A549 (cell line): ENCODE results near the gene GAS6. TPM values are rescaled to one million over a fixed set of nuclear protein-coding genes. Genes with fewer than 3 reads are reported as not detected.

Source experiments
- ATAC-seq, 2 experiments: fragments of 200-7000 bp in 1 of 2; fragments of >200 bp in 1 of 2; cut with Nextera tagmentation in 1 of 2; cut with Tn5 transposase in 1 of 2; 3 replicates each; pipeline versions ENCODE4 v1.8.0 to v1.9.1; 2018 to 2020; ENCODE audit warnings: mild to moderate bottlenecking in 1 of 2, moderate library complexity in 1 of 2
- CTCF ChIA-PET: fragments of 300-600 bp; sonication (Branson Sonifier 250); formaldehyde crosslinking; extraction: SDS; loops from one replicate; lab custom pipeline; 2021; ENCODE audit warnings: antibody characterized with exemption, inconsistent platforms; lab: Yijun Ruan, JAX
- POLR2A ChIA-PET: fragments of 350-600 bp; formaldehyde crosslinking; extraction: SDS; loops from one replicate; lab custom pipeline; 2021; ENCODE audit warnings: antibody characterized with exemption, inconsistent platforms; lab: Yijun Ruan, JAX
- DNase-seq, 2 experiments: peaks; one replicate each; pipeline versions ENCODE4 v3.0.0 to v3.0.0-alpha.2; 2011 to 2016; ENCODE audit warnings: low read depth in 1 of 2, low spot score in 1 of 2
- FAIRE-seq: peaks from 2 replicates; lab custom pipeline; 2011; peaks lifted over from hg19 to GRCh38; lab: Jason Lieb, UNC
- H3K27ac ChIP-seq, 2 experiments: fragments of >200 bp; sonication (Bioruptor Twin); formaldehyde crosslinking; 3 replicates each; pipeline ENCODE4 v1.5.1; 2016 to 2017
- H3K4me1 ChIP-seq: fragments of >200 bp; sonication (Bioruptor Twin); formaldehyde crosslinking; 3 replicates; pipeline ENCODE4 v1.6.1; 2016
- H3K4me2 ChIP-seq: fragments of >200 bp; sonication (Bioruptor Twin); formaldehyde crosslinking; 3 replicates; pipeline ENCODE4 v1.6.1; 2016
- H3K4me3 ChIP-seq: fragments of >200 bp; sonication (Bioruptor Twin); formaldehyde crosslinking; 3 replicates; pipeline ENCODE4 v1.5.1; 2016
- H3K9me3 ChIP-seq: fragments of >200 bp; sonication (Bioruptor Twin); formaldehyde crosslinking; 3 replicates; pipeline ENCODE4 v1.6.1; 2016
- CHD4 ChIP-seq: fragments of 200-600 bp; sonication (generic); IDR thresholded peaks from 2 replicates; pipeline ENCODE4 v1.6.1; 2016; ENCODE audit warnings: antibody characterized with exemption, mild to moderate bottlenecking, borderline replicate concordance
- EHMT2 ChIP-seq: fragments of 200-600 bp; sonication (generic); IDR thresholded peaks from 2 replicates; pipeline ENCODE4 v1.6.1; 2016; ENCODE audit warnings: antibody characterized with exemption, low read depth, mild to moderate bottlenecking, moderate library complexity
- EP300 ChIP-seq, 2 experiments: fragments of >200 bp; sonication (Bioruptor Twin); formaldehyde crosslinking; IDR thresholded peaks; 2 replicates in 1 of 2; 3 replicates in 1 of 2; pipeline ENCODE4 v1.6.1; 2016 to 2017
- FOSB ChIP-seq: fragments of 250-450 bp; sonication (Bioruptor Pico); IDR thresholded peaks from 2 replicates; pipeline ENCODE4 v1.5.0; 2020; ENCODE audit warnings: mild to moderate bottlenecking, moderate library complexity
- FOSL2 ChIP-seq, 2 experiments: fragments of 450-650 bp in 1 of 2; fragments of >200 bp in 1 of 2; sonication (Bioruptor Twin) in 1 of 2; formaldehyde crosslinking; IDR thresholded peaks; 2 replicates each; pipeline versions ENCODE4 v1.5.0 to v1.6.1; 2016 to 2020; ENCODE audit warnings: mild to moderate bottlenecking in 1 of 2, moderate library complexity in 1 of 2
- FOXS1 ChIP-seq: fragments of 250-450 bp; sonication (Bioruptor Pico); IDR thresholded peaks from 2 replicates; pipeline ENCODE4 v1.5.0; 2020; ENCODE audit warnings: mild to moderate bottlenecking, moderate library complexity
- HDAC2 ChIP-seq: fragments of 200-600 bp; sonication (generic); IDR thresholded peaks from 2 replicates; pipeline ENCODE4 v1.6.1; 2016
- HEYL ChIP-seq: fragments of 250-450 bp; sonication (Bioruptor Pico); IDR thresholded peaks from 2 replicates; pipeline ENCODE4 v1.8.0; 2021; ENCODE audit warnings: mild to moderate bottlenecking, moderate library complexity
- HOXA7 ChIP-seq: fragments of 250-450 bp; sonication (Bioruptor Pico); IDR thresholded peaks from 2 replicates; pipeline ENCODE4 v1.5.0; 2020; ENCODE audit warnings: mild to moderate bottlenecking, moderate library complexity
- HOXB5 ChIP-seq: fragments of 250-450 bp; sonication (Bioruptor Pico); IDR thresholded peaks from 2 replicates; pipeline ENCODE4 v1.5.0; 2020; ENCODE audit warnings: mild to moderate bottlenecking, moderate library complexity
- JUNB ChIP-seq: fragments of >200 bp; sonication (Bioruptor Twin); formaldehyde crosslinking; IDR thresholded peaks from 2 replicates; pipeline ENCODE4 v1.6.1; 2016
- NFE2L2 ChIP-seq: fragments of 150-350 bp; conservative IDR thresholded peaks from 2 replicates; pipeline ENCODE4 v1.6.1; 2014; ENCODE audit warnings: low read length
- NPAS2 ChIP-seq: fragments of 250-450 bp; sonication (Bioruptor Pico); IDR thresholded peaks from 2 replicates; pipeline ENCODE4 v1.8.0; 2022; ENCODE audit warnings: mild to moderate bottlenecking, moderate library complexity, borderline replicate concordance
- PHF8 ChIP-seq: fragments of 200-600 bp; sonication (generic); IDR thresholded peaks from 2 replicates; pipeline ENCODE4 v1.6.1; 2016; ENCODE audit warnings: low read depth, mild to moderate bottlenecking, antibody characterized with exemption, moderate library complexity, borderline replicate concordance
- RARB ChIP-seq: fragments of 250-450 bp; sonication (Bioruptor Pico); IDR thresholded peaks from 2 replicates; pipeline ENCODE4 v1.8.0; 2021; ENCODE audit warnings: mild to moderate bottlenecking, moderate library complexity
- RFX5 ChIP-seq: fragments of 450-650 bp; IDR thresholded peaks from 2 replicates; pipeline ENCODE4 v1.7.1; 2014; ENCODE audit warnings: antibody characterized with exemption, mild to moderate bottlenecking, moderate library complexity
- RNF2 ChIP-seq: fragments of 200-600 bp; sonication (generic); IDR thresholded peaks from 2 replicates; pipeline ENCODE4 v1.6.1; 2016; ENCODE audit warnings: low read depth, mild to moderate bottlenecking, antibody characterized with exemption, moderate library complexity, borderline replicate concordance
- ZFP36 ChIP-seq: fragments of 450-650 bp; IDR thresholded peaks from 2 replicates; pipeline ENCODE4 v1.6.1; 2014; ENCODE audit warnings: borderline replicate concordance; ENCODE audit not compliant: partially characterized antibody
- ZNF302 ChIP-seq: fragments of 250-450 bp; sonication (Bioruptor Pico); IDR thresholded peaks from 2 replicates; pipeline ENCODE4 v1.9.0; 2021; ENCODE audit warnings: inconsistent platforms, mild to moderate bottlenecking, moderate library complexity
- WGBS: methylation state at CpG from one replicate; pipeline ENCODE4 v1.1.6; 2017; ENCODE audit errors: missing lambda C conversion rate; 5-methylcytosine and 5-hydroxymethylcytosine counted together
- polyA plus RNA-seq, 4 experiments: library from polyadenylated mRNA; depleted of rRNA in 3 of 4; stranded (reverse); fragments of >200 nt; fragmentation: RNase III in 1 of 4; extraction: RNeasy Plus Mini Kit Qiagen cat#74134 plus additional on column Dnase treatment in 1 of 4; gene quantifications; 2 replicates in 3 of 4; 3 replicates in 1 of 4; pipeline ENCODE4 v1.2.3, GENCODE V29; 2011 to 2017
- TF ChIP-seq, protein P1 (sequence below): fragments of 200-600 bp; sonication (generic); IDR thresholded peaks from 2 replicates; pipeline ENCODE4 v1.6.1; 2016; ENCODE audit warnings: antibody characterized with exemption, mild to moderate bottlenecking, moderate library complexity
- TF ChIP-seq, protein P2 (sequence below): fragments of 250-450 bp; sonication (Bioruptor Pico); IDR thresholded peaks from 2 replicates; pipeline ENCODE4 v1.5.0; 2020; ENCODE audit warnings: low read depth, mild to moderate bottlenecking, moderate library complexity
- TF ChIP-seq, protein P3 (sequence below): fragments of 450-650 bp; IDR thresholded peaks from 2 replicates; pipeline ENCODE4 v1.6.1; 2014; ENCODE audit warnings: antibody characterized with exemption
- TF ChIP-seq, protein P4 (sequence below): fragments of >200 bp; sonication (Bioruptor Twin); formaldehyde crosslinking; IDR thresholded peaks from 2 replicates; pipeline ENCODE4 v1.6.1; 2016
- TF ChIP-seq, protein P5 (sequence below): fragments of 250-450 bp; sonication (Bioruptor Pico); IDR thresholded peaks from 2 replicates; pipeline ENCODE4 v1.5.0; 2021; ENCODE audit warnings: mild to moderate bottlenecking, moderate library complexity, borderline replicate concordance
- TF ChIP-seq, protein P6 (sequence below): fragments of >200 bp; sonication (Bioruptor Twin); formaldehyde crosslinking; IDR thresholded peaks from 3 replicates; pipeline ENCODE4 v1.6.1; 2016

The GAS6 gene
- polyA plus RNA-seq, 2 of the 4 experiments (the other 2 are of a cell fraction) = 3.5 to 5.7 TPM

DNA sequence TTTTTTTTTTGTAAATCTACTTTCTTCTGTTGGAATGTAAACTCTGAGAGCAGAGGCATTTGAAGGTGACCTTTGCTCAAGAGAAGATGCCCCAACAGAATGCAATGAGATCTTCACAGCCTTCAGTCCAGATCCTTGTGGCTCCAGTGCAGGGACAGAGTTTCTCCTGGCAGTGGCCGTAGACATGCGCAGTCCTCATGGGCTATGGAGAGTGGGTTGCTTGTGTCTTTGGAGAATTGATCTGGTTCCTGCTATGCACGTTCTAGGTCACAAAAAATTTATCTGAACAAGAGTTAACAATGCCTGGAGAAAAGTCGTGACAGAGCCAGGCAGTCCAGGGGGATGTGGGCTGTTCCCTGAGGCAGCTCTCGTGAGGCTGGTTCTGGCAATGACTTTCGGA is 74.7 kb downstream of the GAS6 start (continued):
- TF ChIP-seq, protein P1, sequence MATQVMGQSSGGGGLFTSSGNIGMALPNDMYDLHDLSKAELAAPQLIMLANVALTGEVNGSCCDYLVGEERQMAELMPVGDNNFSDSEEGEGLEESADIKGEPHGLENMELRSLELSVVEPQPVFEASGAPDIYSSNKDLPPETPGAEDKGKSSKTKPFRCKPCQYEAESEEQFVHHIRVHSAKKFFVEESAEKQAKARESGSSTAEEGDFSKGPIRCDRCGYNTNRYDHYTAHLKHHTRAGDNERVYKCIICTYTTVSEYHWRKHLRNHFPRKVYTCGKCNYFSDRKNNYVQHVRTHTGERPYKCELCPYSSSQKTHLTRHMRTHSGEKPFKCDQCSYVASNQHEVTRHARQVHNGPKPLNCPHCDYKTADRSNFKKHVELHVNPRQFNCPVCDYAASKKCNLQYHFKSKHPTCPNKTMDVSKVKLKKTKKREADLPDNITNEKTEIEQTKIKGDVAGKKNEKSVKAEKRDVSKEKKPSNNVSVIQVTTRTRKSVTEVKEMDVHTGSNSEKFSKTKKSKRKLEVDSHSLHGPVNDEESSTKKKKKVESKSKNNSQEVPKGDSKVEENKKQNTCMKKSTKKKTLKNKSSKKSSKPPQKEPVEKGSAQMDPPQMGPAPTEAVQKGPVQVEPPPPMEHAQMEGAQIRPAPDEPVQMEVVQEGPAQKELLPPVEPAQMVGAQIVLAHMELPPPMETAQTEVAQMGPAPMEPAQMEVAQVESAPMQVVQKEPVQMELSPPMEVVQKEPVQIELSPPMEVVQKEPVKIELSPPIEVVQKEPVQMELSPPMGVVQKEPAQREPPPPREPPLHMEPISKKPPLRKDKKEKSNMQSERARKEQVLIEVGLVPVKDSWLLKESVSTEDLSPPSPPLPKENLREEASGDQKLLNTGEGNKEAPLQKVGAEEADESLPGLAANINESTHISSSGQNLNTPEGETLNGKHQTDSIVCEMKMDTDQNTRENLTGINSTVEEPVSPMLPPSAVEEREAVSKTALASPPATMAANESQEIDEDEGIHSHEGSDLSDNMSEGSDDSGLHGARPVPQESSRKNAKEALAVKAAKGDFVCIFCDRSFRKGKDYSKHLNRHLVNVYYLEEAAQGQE = no peak
- TF ChIP-seq, protein P2, sequence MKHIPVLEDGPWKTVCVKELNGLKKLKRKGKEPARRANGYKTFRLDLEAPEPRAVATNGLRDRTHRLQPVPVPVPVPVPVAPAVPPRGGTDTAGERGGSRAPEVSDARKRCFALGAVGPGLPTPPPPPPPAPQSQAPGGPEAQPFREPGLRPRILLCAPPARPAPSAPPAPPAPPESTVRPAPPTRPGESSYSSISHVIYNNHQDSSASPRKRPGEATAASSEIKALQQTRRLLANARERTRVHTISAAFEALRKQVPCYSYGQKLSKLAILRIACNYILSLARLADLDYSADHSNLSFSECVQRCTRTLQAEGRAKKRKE = no peak
- TF ChIP-seq JUNB (no peak), ZNF302 (CRISPR knock-in tag) (no peak), ZFP36 (no peak), HOXA7 (CRISPR knock-in tag) (no peak), NPAS2 (no peak), HOXB5 (no peak), EHMT2 (no peak)
- TF ChIP-seq, protein P3, sequence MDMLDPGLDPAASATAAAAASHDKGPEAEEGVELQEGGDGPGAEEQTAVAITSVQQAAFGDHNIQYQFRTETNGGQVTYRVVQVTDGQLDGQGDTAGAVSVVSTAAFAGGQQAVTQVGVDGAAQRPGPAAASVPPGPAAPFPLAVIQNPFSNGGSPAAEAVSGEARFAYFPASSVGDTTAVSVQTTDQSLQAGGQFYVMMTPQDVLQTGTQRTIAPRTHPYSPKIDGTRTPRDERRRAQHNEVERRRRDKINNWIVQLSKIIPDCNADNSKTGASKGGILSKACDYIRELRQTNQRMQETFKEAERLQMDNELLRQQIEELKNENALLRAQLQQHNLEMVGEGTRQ = no peak

DNA sequence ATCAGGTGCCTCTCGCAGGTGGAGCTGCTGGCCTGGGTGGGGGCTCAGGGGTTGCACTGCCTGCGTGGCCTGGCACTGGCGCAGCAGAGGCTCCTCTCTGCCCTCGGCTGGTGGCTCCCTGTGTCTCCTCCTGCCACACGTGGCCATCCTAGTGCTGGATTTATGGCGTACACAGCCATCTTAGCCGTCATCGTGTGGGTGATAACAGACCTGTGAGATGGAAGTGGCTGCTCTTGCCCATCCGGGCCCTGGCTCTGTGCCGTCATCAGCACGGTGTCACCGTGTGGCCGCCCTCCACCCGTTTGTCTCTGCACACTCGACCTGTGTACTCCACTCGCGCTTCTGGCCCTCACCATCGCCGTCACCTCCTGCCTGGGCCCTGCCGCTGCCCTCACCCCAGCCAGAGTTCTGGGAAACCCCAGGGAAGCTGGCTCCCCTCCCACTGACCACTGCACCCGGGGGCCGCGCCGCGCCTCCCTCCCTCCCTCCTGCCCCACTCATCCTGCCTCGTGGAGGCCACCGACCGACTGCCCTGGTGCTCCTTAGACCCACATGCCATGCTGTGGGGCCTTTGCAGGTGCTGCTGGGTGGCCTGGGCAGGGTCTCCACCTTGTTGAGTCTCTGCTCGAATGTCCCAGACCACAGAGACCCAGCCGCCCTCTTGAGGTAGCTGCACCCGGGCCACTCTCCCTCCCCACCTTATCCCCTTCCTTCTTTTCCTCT is 75.3 kb downstream of the GAS6 start:
- TF ChIP-seq, protein P4, sequence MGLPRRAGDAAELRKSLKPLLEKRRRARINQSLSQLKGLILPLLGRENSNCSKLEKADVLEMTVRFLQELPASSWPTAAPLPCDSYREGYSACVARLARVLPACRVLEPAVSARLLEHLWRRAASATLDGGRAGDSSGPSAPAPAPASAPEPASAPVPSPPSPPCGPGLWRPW = no peak
- TF ChIP-seq, protein P5, sequence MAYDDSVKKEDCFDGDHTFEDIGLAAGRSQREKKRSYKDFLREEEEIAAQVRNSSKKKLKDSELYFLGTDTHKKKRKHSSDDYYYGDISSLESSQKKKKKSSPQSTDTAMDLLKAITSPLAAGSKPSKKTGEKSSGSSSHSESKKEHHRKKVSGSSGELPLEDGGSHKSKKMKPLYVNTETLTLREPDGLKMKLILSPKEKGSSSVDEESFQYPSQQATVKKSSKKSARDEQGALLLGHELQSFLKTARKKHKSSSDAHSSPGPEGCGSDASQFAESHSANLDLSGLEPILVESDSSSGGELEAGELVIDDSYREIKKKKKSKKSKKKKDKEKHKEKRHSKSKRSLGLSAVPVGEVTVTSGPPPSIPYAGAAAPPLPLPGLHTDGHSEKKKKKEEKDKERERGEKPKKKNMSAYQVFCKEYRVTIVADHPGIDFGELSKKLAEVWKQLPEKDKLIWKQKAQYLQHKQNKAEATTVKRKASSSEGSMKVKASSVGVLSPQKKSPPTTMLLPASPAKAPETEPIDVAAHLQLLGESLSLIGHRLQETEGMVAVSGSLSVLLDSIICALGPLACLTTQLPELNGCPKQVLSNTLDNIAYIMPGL (CRISPR knock-in tag) = no peak
- TF ChIP-seq FOSB = no peak
- no peak for TF ChIP-seq EHMT2
- TF ChIP-seq, protein P6, sequence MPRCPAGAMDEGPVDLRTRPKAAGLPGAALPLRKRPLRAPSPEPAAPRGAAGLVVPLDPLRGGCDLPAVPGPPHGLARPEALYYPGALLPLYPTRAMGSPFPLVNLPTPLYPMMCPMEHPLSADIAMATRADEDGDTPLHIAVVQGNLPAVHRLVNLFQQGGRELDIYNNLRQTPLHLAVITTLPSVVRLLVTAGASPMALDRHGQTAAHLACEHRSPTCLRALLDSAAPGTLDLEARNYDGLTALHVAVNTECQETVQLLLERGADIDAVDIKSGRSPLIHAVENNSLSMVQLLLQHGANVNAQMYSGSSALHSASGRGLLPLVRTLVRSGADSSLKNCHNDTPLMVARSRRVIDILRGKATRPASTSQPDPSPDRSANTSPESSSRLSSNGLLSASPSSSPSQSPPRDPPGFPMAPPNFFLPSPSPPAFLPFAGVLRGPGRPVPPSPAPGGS = no peak
- TF ChIP-seq CHD4 = no peak
- no peak for TF ChIP-seq RARB (CRISPR knock-in tag)
- TF ChIP-seq NFE2L2 = no peak
- no peak for TF ChIP-seq PHF8
- no peak for TF ChIP-seq HEYL (CRISPR knock-in tag)
- TF ChIP-seq RFX5 = no peak
- no peak for TF ChIP-seq EP300 (IDR thresholded peaks at IDR 0.05)
- no peak for TF ChIP-seq FOSL2 (IDR thresholded peaks at IDR 0.05)
- TF ChIP-seq FOSL2 (CRISPR knock-in tag; IDR thresholded peaks at IDR 0.05) = no peak
- no peak for TF ChIP-seq HDAC2
- TF ChIP-seq ZNF302 (CRISPR knock-in tag) = no peak
- no peak for TF ChIP-seq RNF2
- TF ChIP-seq FOXS1 (CRISPR knock-in tag) = no peak
- Histone ChIP-seq H3K9me3 (no peaks in the 10 kb centered on the region), H3K4me3 (no peak overlapping the region), H3K4me1 (no peaks in the 10 kb centered on the region), H3K27ac (no peak overlapping the region), H3K4me2 (no peak overlapping the region)
- CTCF ChIA-PET = interaction anchor here (0.6 kb wide), 1 partner anchor 121 kb away, joined by 4 read pairs; no protein-coding TSS in a partner anchor
- no peak for ATAC-seq
- WGBS = 65% methylated on average over 24 of the region's 31 CpGs
- POLR2A ChIA-PET = no interaction called here
- no peak for DNase-seq
- FAIRE-seq = no peak
